Activated B cell treated with CpG ODN at 0.5 μM for 24 hours (primary cell): ENCODE results near the gene RACGAP1. TPM values are rescaled to one million over a fixed set of nuclear protein-coding genes. Genes with fewer than 3 reads are reported as not detected.

Source experiments
- ATAC-seq: fragments of 200-7000 bp; cut with Tn5 transposase; one replicate; pipeline ENCODE4 v1.10.0; 2021; ENCODE audit warnings: low read depth, mild to moderate bottlenecking, moderate library complexity
- CTCF ChIA-PET: fragments of 350-600 bp; sonication (Branson Sonifier 250); formaldehyde crosslinking; loops from one replicate; lab custom pipeline; 2021; ENCODE audit warnings: antibody characterized with exemption; lab: Charles Lee
- POLR2A ChIA-PET: fragments of 350-600 bp; sonication (Branson Sonifier 250); formaldehyde crosslinking; loops from one replicate; lab custom pipeline; 2021; ENCODE audit warnings: antibody characterized with exemption; lab: Charles Lee
- DNase-seq: peaks from one replicate; pipeline ENCODE4 v3.0.0; 2022
- H3K27ac Mint-ChIP-seq: one replicate; pipeline ENCODE4 v1.8.0; 2020; ENCODE audit warnings: mixed read lengths
- H3K27me3 Mint-ChIP-seq: one replicate; pipeline ENCODE4 v1.8.0; 2021; ENCODE audit warnings: mixed read lengths
- H3K36me3 Mint-ChIP-seq: one replicate; pipeline ENCODE4 v1.8.0; 2021; ENCODE audit warnings: low read depth, mixed read lengths
- H3K4me1 Mint-ChIP-seq: one replicate; pipeline ENCODE4 v1.8.0; 2021; ENCODE audit warnings: mixed read lengths
- H3K4me3 Mint-ChIP-seq: one replicate; pipeline ENCODE4 v1.8.0; 2020; ENCODE audit warnings: mild to moderate bottlenecking, mixed read lengths
- H3K9me3 Mint-ChIP-seq: one replicate; pipeline ENCODE4 v1.8.0; 2020; ENCODE audit warnings: mixed read lengths
- intact Hi-C: fragments of 100-400 bp; cut with micrococcal nuclease; formaldehyde crosslinking; loops from one replicate; pipeline ENCODE4 v1.15.1; 2024
- total RNA-seq: library from RNA; stranded (reverse); gene quantifications from 2 replicates; pipeline ENCODE4 v1.2.3, GENCODE V29; 2022
- TF ChIP-seq, protein P1 (sequence below): fragments of 200-600 bp; IDR thresholded peaks from one replicate; pipeline ENCODE4 v1.8.0; 2022; ENCODE audit warnings: antibody characterized with exemption, mild to moderate bottlenecking

Gene RACGAP1
- total RNA-seq, 1 donor from 2014 or later: 12.6 TPM

DNA sequence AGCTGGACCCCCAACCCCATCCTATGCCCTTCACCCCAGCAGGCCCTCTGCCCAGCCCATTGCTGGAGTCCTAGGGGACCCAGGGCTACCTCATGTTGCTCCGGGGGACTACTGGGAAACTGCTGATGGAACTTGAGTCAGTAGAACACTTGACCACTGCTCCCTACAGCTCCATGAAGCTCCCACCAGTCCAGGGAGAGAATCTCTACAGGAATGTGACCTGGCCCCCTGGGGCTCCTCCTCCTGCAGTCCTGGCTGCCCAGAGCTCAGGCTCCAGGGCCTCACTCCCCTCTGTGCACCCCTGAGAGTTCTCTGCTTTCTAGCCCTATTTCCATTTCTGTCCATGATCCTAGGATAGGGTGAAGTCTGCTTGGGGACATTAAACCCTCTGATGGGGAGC is 85.6 kb downstream of the RACGAP1 start:
- no peak overlapping the region for H3K27ac Mint-ChIP-seq
- DNase-seq: no peak
- TF ChIP-seq, protein P1, sequence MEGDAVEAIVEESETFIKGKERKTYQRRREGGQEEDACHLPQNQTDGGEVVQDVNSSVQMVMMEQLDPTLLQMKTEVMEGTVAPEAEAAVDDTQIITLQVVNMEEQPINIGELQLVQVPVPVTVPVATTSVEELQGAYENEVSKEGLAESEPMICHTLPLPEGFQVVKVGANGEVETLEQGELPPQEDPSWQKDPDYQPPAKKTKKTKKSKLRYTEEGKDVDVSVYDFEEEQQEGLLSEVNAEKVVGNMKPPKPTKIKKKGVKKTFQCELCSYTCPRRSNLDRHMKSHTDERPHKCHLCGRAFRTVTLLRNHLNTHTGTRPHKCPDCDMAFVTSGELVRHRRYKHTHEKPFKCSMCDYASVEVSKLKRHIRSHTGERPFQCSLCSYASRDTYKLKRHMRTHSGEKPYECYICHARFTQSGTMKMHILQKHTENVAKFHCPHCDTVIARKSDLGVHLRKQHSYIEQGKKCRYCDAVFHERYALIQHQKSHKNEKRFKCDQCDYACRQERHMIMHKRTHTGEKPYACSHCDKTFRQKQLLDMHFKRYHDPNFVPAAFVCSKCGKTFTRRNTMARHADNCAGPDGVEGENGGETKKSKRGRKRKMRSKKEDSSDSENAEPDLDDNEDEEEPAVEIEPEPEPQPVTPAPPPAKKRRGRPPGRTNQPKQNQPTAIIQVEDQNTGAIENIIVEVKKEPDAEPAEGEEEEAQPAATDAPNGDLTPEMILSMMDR: no peak
- ChIA-PET CTCF (no interaction called here), POLR2A (no interaction called here)
- no peaks in the 10 kb centered on the region for H3K36me3 Mint-ChIP-seq
- peaks cover 8% of the 10 kb centered on the region for H3K4me1 Mint-ChIP-seq
- no peak for ATAC-seq
- peaks cover 9% of the 10 kb centered on the region for H3K27me3 Mint-ChIP-seq
- intact Hi-C loops: no loop called here
- H3K4me3 Mint-ChIP-seq: no peak overlapping the region
- no peaks in the 10 kb centered on the region for H3K9me3 Mint-ChIP-seq

DNA sequence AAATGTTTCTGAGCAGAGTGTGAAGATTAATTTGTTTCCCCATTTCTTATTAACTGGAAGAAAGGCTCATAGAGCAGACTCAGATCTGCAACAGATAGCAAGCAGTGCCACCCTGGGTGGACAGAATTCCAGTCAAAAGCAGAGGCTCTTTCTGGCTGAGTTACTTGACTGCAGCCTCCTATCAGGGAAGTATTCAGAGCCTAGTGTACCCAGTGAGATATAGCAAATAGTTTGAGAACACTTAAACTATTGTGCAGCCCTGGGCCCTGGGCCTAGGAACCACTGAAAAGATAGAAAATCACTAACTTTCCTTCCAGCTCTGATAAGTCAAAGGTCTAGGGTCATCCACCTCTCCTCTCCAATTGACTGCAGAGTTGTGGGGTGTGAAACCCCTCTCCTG is 86.0 kb downstream of the RACGAP1 start:
- CTCF ChIA-PET: no interaction called here
- intact Hi-C loops: no loop called here
- POLR2A ChIA-PET: no interaction called here

More for the DNA sequence above, 86.0 kb downstream of the RACGAP1 start:
- Mint-ChIP-seq H3K4me3 (no peak overlapping the region), H3K36me3 (no peaks in the 10 kb centered on the region), H3K4me1 (peaks cover 8% of the 10 kb centered on the region), H3K27me3 (peaks cover 13% of the 10 kb centered on the region), H3K9me3 (no peaks in the 10 kb centered on the region), H3K27ac (no peak overlapping the region)
- no peak for ATAC-seq
- DNase-seq: no peak
- TF ChIP-seq, protein P1: no peak

Other genes with a start within 250 kb of the RACGAP1 start
- gene NCKAP5L, start 197.1 kb downstream of the RACGAP1 start, total RNA-seq: 7.2 and 9.1 TPM in 2 replicates
- 10.4 and 12.0 TPM in 2 replicates for gene BCDIN3D, start 182.4 kb downstream of the RACGAP1 start, total RNA-seq
- not detected in 2 replicates for gene FAIM2, start 121.6 kb downstream of the RACGAP1 start, total RNA-seq
- not detected in 2 replicates for gene AQP2, start 74.8 kb downstream of the RACGAP1 start, total RNA-seq
- gene AQP5, start 63.6 kb downstream of the RACGAP1 start, total RNA-seq: not detected in 2 replicates
- gene AQP6, start 52.5 kb downstream of the RACGAP1 start, total RNA-seq: not detected in 2 replicates
- not detected in 2 replicates for gene ASIC1, start 32.1 kb upstream of the RACGAP1 start, total RNA-seq
- gene SMARCD1, start 59.8 kb upstream of the RACGAP1 start, total RNA-seq: 101 and 108 TPM in 2 replicates
- gene GPD1, start 78.5 kb upstream of the RACGAP1 start, total RNA-seq: 0.46 and 0.60 TPM in 2 replicates
- gene COX14, start 86.7 kb upstream of the RACGAP1 start, total RNA-seq: 40.8 and 42.4 TPM in 2 replicates
- gene CERS5, start 141.9 kb upstream of the RACGAP1 start, total RNA-seq: 44.3 and 64.9 TPM in 2 replicates